ENCODE measurements around the gene RAD50.

GRCh38 chr5:132639706-132640130, 82.9 kb downstream of the RAD50 start:
- TF ChIP-seq CTCF (IDR thresholded peaks at IDR 0.05) (no peak), EZH2phosphoT487 (IDR thresholded peaks at IDR 0.05) (no peak), EZH2 (IDR thresholded peaks at IDR 0.05) (no peak)
